GM19455 (cell line): Measurements from ENCODE around the gene DCAF4L1.
A peak's percentile ranks its signal among the peaks of the same experiment; 100 is the strongest.

Experiments used
- ATAC-seq: cut with Tn5 transposase; IDR thresholded peaks from one replicate; pipeline ENCODE4 v1.9.1; 2021; ENCODE audit not compliant: unreplicated experiment

The DCAF4L1 gene

DNA sequence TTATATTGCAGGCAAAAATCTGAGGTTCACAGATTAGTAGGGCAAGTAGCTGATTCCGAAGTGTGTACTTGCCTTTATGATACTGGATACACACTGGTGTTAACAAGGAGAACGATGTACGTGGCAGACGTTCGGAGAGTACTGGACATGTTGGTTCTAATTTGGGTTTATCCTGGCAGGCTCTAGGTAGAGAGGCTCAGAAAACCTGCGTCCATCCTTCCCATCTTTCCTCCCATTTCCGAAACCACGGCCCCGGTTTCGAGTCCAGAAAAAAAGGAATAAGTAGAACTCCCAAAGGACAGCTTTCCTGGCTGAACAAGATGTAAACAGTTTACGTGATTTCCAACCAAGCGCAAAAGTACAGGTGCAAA, 8.4 kb downstream of the DCAF4L1 start:
- ATAC-seq, result peak; percentile 7

- peak; percentile 99 for ATAC-seq
Measured at GRCh38 chr4:41990365-41991111, 9.0 kb downstream of the DCAF4L1 start, which contains the start of gene SLC30A9. Gene SLC30A9, plus strand, starts transcription at chr4:41990530. Its CDS starts 122 bp downstream, at chr4:41990652.

- no peak for ATAC-seq
Measured at GRCh38 chr4:41991916-41992767, 10.6 kb downstream of the DCAF4L1 start.

GRCh38 chr4:41992967-41993857, 11.7 kb downstream of the DCAF4L1 start:
- ATAC-seq, result no peak

GRCh38 chr4:41994461-41994985, 13.0 kb downstream of the DCAF4L1 start:
- no peak for ATAC-seq

DNA sequence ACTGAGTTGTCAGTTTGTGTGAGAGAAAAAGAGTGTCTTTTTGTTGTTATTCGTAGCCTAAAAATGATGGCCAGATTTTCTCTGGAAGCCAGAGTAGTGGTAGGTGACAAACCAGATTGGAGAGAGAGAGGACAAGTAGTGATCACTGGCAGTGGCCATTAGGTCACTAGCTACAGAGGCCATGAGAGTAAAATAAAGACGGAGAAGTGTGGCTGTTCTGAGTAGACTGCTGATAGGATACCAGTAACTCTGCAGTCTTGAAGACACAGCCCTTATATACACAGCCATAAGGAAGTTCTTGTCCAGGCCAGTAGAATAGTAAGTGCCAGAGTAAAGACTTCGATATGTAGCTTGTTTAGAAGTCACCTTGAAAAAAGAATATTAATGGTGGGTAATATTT, 16.5 kb downstream of the DCAF4L1 start:
- ATAC-seq, result no peak

DNA sequence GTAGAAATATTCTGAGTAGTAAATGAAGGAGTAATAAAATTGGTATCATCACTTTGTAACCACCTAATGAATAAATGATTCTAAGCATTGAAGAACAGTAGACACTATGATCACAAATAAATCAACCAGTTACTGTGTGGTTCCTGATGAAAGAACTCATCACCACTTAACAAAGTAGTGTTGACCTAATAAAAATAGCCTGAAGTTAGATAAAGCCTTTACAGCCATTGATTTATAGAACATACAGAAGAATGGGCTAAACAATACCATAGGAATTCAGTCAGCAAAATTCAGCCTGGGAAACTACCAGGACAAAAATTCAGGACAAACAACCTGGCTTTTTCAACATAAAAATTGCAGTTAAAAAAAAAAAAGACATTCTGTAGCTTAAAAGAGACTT, 17.8 kb downstream of the DCAF4L1 start:
- ATAC-seq, result no peak

- no peak for ATAC-seq
Measured at GRCh38 chr4:42008011-42008786, 26.6 kb downstream of the DCAF4L1 start.

DNA sequence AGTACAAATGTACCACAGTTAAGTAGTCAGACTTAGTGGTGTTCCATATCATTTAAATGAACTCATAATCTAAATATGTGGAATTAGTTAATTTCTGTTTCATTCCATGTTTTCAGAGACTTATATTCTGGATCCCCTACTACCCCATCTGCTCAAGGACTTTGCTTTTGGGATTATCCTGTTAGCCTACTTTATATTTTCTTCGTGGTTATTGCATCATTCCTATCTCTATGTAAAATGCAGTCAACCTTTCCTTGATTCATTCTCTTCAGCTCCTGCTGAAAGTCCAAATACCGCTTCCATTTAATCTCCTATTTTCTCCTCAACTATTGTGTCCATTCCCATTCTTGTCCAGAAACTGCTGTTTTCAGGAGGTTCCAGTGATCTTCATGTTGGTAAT, 33.9 kb downstream of the DCAF4L1 start:
- ATAC-seq, result no peak

DNA sequence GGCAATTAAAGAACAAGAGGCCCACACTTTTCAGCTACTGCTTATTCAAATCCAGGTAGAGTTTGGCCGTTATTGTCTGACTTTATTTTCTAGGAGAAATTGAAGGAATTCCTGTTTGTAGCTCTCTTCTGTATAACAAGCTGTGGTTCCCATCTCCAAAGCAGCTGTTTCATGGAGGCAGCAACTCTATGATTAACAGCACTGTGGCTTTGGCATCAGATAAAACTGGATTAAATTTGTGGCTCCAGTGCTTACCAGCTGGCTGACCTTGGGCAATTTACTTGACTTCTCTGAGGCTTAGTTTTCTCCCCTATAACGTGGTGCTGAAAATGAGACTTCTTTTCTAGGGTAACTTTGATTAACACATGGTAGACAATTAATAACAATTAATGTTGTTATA, 36.9 kb downstream of the DCAF4L1 start:
- ATAC-seq, result no peak
